HG03280 (cell line): ENCODE results near the gene B3GAT3.
"Not testable (repeated sequence)": the region's sequence is repeated elsewhere in the genome, so short reads cannot be mapped to it uniquely, and the experiment has no call there.

ENCODE experiments used
- ATAC-seq: cut with Tn5 transposase; IDR thresholded peaks from one replicate; pipeline ENCODE4 v1.9.1; 2021; ENCODE audit warnings: mild to moderate bottlenecking, moderate library complexity; ENCODE audit not compliant: unreplicated experiment

The B3GAT3 gene

GRCh38 chr11:62645946-62646824 is 24.4 kb upstream of the B3GAT3 start, which contains the start of gene GANAB:
GANAB (minus strand) TSS chr11:62646613; CDS start chr11:62646599, 14 bp downstream.
- peak; percentile 95 for ATAC-seq

- no peak for ATAC-seq
These were observed 23.8 kb upstream of the B3GAT3 start for GRCh38 chr11:62645671-62645945.

- ATAC-seq, result no peak
These were observed 22.4 kb upstream of the B3GAT3 start for GRCh38 chr11:62644220-62644619.

DNA sequence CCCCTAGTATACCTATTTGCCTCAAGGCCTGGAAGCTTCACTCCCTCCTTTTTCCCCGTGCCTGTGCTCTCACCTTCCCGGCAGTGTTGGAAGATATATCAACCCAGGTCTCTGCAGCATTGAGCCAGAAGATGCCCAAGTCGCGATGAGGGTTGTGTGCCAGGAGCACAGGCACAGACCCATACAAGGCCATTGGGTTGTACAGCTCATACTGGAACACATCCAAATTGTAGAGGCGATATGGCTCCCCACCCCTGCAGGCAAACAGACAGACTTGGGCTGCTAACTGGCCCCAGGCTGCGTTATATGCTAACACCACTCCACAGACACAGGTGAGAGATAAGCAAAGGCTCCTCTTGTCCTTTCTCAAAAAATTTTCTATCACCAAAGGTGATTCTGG is 10.7 kb upstream of the B3GAT3 start:
- ATAC-seq, result no peak

DNA sequence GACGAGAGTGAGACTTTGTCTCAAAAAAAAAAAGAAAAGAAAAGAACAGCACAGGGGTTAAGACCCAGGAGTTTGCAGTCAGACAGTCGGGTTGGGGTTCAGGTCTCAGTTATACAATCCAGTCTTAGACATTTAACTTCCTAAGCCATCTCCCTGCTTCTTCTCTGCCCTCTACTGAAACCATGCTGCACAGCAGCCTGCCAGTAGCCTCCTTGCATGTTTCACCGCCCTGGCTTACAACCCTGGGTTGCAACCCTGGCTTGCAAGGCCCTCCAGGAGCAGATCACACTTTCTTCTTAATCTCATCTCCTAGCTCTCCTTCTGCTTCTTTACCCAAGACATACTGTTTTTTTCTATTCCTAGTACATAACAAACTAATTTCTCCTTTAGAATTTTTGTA is 5.9 kb upstream of the B3GAT3 start:
- no peak for ATAC-seq

- ATAC-seq, result no peak
These were observed 797 bp upstream of the B3GAT3 start for GRCh38 chr11:62622476-62623089.

- ATAC-seq, result no peak
These were observed 689 bp downstream of the B3GAT3 start for GRCh38 chr11:62621027-62621566.

- ATAC-seq, result not testable (repeated sequence)
These were observed 4.8 kb downstream of the B3GAT3 start for GRCh38 chr11:62616957-62617356.

GRCh38 chr11:62615521-62615920 is 6.3 kb downstream of the B3GAT3 start:
- ATAC-seq, result no peak

GRCh38 chr11:62614275-62614674 is 7.5 kb downstream of the B3GAT3 start:
- ATAC-seq, result no peak

DNA sequence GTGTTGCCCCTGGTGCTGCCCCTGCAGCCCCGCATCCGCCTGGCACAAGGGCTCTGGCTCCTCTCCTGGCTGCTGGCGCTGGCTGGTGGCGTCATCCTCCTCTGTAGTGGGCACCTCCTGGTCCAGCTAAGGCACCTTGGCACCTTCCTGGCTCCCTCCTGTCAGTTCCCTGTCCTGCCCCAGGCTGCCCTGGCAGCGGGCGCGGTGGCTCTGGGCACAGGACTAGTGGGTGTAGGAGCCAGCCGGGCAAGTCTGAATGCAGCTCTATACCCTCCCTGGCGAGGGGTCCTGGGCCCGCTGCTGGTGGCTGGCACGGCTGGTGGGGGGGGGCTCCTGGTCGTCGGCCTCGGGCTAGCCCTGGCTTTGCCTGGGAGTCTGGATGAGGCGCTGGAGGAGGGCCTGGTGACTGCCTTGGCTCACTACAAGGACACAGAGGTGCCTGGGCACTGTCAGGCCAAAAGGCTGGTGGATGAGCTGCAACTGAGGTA is 8.5 kb downstream of the B3GAT3 start:
- ATAC-seq, result no peak

GRCh38 chr11:62612366-62613290 is 9.2 kb downstream of the B3GAT3 start, which contains the start of the genes EML3 and ROM1:
EML3 (minus strand) TSS chr11:62612775; CDS start chr11:62612457, 318 bp downstream.
ROM1 (plus strand) TSS chr11:62613257; CDS start chr11:62613282, 25 bp downstream.
- peak; percentile 69 for ATAC-seq

GRCh38 chr11:62611705-62612365 is 10.0 kb downstream of the B3GAT3 start:
- ATAC-seq, result peak; percentile 21

DNA sequence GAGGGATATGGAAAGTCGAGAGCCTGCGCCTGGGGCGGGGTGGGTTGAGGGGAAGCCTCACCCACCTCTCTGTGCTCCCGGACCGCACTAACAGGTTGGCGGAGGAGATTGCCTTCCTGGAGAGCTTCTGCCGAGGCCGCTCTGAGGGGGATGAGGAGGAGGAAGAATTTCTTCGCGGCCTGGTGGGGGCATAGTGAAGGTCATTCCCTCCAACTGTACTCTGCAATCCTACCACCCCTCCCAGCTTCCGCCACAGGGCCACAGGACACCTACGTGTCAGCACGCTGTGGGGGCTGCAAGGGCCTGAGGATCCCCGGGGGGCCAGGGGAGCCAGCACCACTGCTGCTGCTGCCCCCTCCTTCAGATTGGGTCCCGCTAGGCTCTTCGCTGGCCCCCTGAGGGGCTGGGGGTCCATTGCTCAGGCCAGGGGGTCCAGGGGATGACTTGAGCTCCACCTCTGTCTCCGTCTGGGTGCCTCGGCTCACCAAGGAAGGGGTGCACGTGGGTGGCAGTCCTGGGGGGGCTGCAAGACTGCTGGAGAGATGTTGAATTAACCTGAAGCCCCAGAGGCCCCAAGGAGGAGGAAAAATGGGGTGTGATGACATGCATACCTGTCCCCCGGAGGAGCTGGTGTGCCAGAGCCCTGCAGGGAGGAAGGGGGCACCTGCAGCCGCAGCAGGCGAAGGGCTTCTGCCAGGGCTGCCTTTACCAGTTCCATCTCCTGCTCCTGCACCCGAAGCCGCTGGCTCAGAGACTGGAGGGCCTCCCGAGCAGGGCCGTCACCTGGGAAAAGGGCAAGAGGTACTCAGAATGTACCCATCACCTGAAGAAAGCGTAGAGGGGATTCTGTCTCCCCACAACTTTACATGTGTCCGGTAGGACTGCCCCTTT is 10.7 kb downstream of the B3GAT3 start:
- no peak for ATAC-seq

DNA sequence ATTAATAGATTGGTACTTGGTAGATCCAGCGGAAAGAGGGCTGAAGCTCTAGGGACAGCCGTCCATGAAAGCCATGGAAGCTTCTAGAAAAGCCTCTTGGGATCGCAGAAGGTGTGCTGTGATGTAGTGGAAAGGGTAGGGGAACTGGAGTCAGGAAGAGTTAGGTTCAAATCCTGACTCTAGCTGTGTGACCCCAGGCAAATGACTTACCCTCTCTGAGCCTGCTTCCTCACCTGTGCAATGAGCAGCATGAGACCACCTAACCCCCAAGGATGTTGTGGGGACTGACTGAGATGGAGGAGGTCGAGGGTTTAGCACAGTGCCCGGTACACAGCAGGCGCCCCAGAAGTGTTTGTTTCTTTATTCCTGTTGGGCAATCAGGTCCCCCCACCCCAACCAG is 11.4 kb downstream of the B3GAT3 start:
- no peak for ATAC-seq

GRCh38 chr11:62608776-62609175 is 13.0 kb downstream of the B3GAT3 start:
- no peak for ATAC-seq

- ATAC-seq, result no peak
These were observed 14.1 kb downstream of the B3GAT3 start for GRCh38 chr11:62607714-62608113.

- no peak for ATAC-seq
These were observed 15.9 kb downstream of the B3GAT3 start for GRCh38 chr11:62605902-62606301.

DNA sequence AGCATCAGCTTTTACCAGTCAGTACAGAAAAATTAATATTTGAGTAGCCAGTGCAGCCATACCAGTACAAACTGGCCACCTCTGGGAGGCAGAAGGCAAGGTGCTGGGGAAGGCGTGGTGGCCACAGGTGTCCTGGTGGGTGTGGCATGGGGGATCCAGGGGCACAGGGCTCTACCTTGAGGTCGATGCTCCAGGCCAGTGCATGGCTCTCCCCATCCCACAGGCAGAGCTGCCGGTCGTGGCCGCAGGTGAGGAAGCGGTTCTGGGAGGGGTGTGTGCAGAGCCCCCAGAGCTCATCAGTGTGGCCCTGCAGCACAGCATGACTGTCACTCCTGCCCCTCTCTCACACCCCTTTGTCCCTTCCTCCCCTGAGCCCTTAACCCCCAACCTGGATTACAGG is 16.3 kb downstream of the B3GAT3 start:
- no peak for ATAC-seq
